ENCODE results near the gene ARHGAP35. TPM values are rescaled to one million over a fixed set of nuclear protein-coding genes. Genes with fewer than 3 reads are reported as not detected.

The ARHGAP35 gene
- total and polyA plus RNA-seq, 10 of the 15 experiments (the other 5 are each of a cell fraction or from before 2014, with no cell fraction given), result 0.85 to 29.9 (median 11.5) TPM

DNA sequence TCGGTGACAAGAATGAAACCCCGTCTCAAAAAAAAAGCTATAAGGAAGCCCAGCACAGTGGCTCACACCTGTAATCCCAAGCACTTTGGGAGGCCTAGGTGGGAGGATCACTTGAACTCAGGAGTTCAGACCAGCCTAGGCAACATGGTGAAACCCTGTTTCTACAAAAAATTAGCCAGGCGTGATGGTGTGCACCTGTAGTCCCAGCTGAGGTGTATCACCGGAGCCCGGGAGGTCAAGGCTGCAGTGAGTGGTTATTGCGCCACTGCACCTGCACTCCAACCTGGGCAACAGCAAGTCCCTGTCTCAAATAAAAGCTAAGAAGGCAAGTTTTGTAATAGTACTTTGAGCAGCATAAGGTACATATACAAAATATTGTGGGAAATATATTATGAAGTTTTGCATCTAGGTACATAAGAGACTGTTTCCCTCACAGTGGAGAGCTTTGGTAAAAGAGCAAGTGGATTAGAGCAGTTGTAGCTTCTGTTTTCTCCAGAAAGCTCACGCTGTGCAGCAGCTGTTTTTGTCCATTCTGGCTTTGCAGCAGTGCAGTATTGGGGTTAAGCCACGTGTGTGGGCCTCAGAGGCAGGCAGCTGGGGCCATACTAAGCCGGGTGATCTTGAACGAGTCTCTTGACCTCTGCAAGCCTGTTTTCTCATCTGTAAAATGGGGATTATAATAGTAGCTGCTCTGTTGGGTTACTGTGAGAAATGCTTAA is 35.4 kb downstream of the ARHGAP35 start (continued):
- TF ChIP-seq JUND (IDR thresholded peaks at IDR 0.05; ENCODE audit: low read depth, low read length) (no peak), SRF (IDR thresholded peaks at IDR 0.05; ENCODE audit: low read depth in 2 of 2, low read length in 2 of 2) (no peak), ZNF592 (IDR thresholded peaks at IDR 0.05) (no peak), MTA3 (IDR thresholded peaks at IDR 0.05; ENCODE audit: borderline replicate concordance, low read length) (no peak)

DNA sequence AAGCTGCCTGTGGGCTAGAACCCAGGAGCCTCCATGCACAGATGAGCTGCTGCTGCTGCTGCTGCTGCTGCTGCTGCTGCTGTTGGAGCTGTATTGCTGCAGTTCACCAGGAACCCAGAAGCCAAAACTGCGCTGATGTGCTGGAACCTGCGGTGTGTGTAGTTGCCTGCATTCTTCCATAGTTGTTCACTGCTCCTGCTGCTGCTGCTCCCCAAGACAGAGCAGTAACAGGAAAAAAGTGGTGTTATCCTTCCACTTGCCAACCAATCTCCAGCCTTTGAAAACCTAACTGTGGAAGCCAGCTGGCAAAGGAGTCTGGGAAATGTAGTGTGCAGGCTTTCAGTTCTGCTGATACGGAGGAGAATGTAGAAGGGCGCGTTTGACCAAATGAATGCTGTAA is 37.9 kb downstream of the ARHGAP35 start:
- BruUV-seq (replicated peaks), result no TSS peak
- no peaks in the 10 kb centered on the region; the same call in 1 of the 2 replicates for H3K4me1 ChIP-seq (ENCODE audit: control insufficient read depth, insufficient read depth, low read length)

More for the DNA sequence above, 37.9 kb downstream of the ARHGAP35 start:
- Histone ChIP-seq H3K36me3 (ENCODE audit: control insufficient read depth in 2 of 2, insufficient read depth in 2 of 2, low read length in 1 of 2) (no peaks in the 10 kb centered on the region), H3K4me3 (no peak overlapping the region), H4K20me1 (ENCODE audit: control insufficient read depth, insufficient read depth) (0 out of 2 replicates have a peak, but pooled peaks cover 7% of the 10 kb centered on the region), H3K4me2 (ENCODE audit: control insufficient read depth, insufficient read depth) (no peak overlapping the region), H3K9ac (ENCODE audit: control insufficient read depth, insufficient read depth, low read length) (no peak overlapping the region), H3K27ac (ENCODE audit: control insufficient read depth, insufficient read depth) (no peak overlapping the region), H3K79me2 (ENCODE audit: control insufficient read depth, insufficient read depth, low read length) (peaks cover 21% of the 10 kb centered on the region), H2AFZ (ENCODE audit: control insufficient read depth, low read depth, low read length) (no peak overlapping the region), H3K9me3 (replicated peaks; ENCODE audit: control insufficient read depth, insufficient read depth, low read length) (no peaks in the 10 kb centered on the region), H3K27me3 (replicated peaks in 1 of 2; ENCODE audit: control insufficient read depth in 2 of 2, insufficient read depth in 2 of 2, low read length in 1 of 2) (no peaks in the 10 kb centered on the region)
- intact Hi-C loops (cut with micrococcal nuclease; ENCODE audit: unreplicated experiment), result no loop called here
- ChIA-PET RAD21 (ENCODE audit: unreplicated experiment) (no interaction called here), CTCF (no interaction called here), SMC1A (ENCODE audit: uncharacterized antibody, unreplicated experiment) (interaction anchor here (0.9 to 1.0 kb wide), 2 partner anchors 10 to 145 kb away, joined by 3 to 4 read pairs; no protein-coding TSS in a partner anchor), POLR2A (interaction anchor here (0.5 to 0.6 kb wide), 2 partner anchors 27 to 187 kb away, joined by 4 read pairs; no protein-coding TSS in a partner anchor)
- in situ Hi-C loops (cut with MboI), result no loop called here
- ATAC-seq (no peak), DNase-seq (ENCODE audit: low read depth, low spot score) (no peak), FAIRE-seq (no peak)
- 100% methylated on average over 5 of the region's 5 CpGs for WGBS (ENCODE audit: insufficient coverage, insufficient replicate concordance, low lambda C conversion rate, missing lambda C conversion rate)
- TF ChIP-seq RAD51 (IDR thresholded peaks at IDR 0.05) (no peak), HDAC2 (IDR thresholded peaks at IDR 0.05) (no peak), CREB1 (IDR thresholded peaks at IDR 0.05; ENCODE audit: low read depth) (no peak), SMARCA5 (IDR thresholded peaks at IDR 0.05) (no peak), MEF2A (IDR thresholded peaks at IDR 0.05; ENCODE audit: insufficient read depth, low read depth, low read length) (no peak), SIX5 (IDR thresholded peaks at IDR 0.05; ENCODE audit: low read depth, low read length, severe bottlenecking) (no peak), BMI1 (IDR thresholded peaks at IDR 0.05; ENCODE audit: borderline replicate concordance) (no peak), TARDBP (IDR thresholded peaks at IDR 0.05; ENCODE audit: borderline replicate concordance) (no peak), ZNF207 (IDR thresholded peaks at IDR 0.05; ENCODE audit: borderline replicate concordance) (no peak), MLLT1 (IDR thresholded peaks at IDR 0.05) (no peak)

All from GM12878 (cell line).